Parathyroid adenoma (tissue), 2 donors: ENCODE results near the gene NUAK1.

ENCODE experiments used
- H2AFZ ChIP-seq: fragments of 300-600 bp; sonication (generic); one replicate; pipeline ENCODE4 v1.7.0; 2017; ENCODE audit warnings: antibody characterized with exemption, mild to moderate bottlenecking
- H3K27ac ChIP-seq: fragments of 300-600 bp; sonication (generic); one replicate; pipeline ENCODE4 v1.7.0; 2017
- H3K27me3 ChIP-seq: fragments of 300-600 bp; sonication (generic); one replicate; pipeline ENCODE4 v1.7.0; 2017; ENCODE audit warnings: low read length; ENCODE audit not compliant: control insufficient read depth, insufficient read depth
- H3K36me3 ChIP-seq: fragments of 300-600 bp; sonication (generic); one replicate; pipeline ENCODE4 v1.7.0; 2017; ENCODE audit warnings: low read length; ENCODE audit not compliant: control insufficient read depth, insufficient read depth
- H3K4me1 ChIP-seq: fragments of 300-600 bp; sonication (generic); one replicate; pipeline ENCODE4 v1.7.0; 2017; ENCODE audit warnings: control low read depth
- H3K4me2 ChIP-seq: fragments of 300-600 bp; sonication (generic); one replicate; pipeline ENCODE4 v1.7.0; 2017; ENCODE audit warnings: low read length
- H3K4me3 ChIP-seq: fragments of 300-600 bp; sonication (generic); one replicate; pipeline ENCODE4 v1.7.0; 2017; ENCODE audit warnings: low read depth, low read length
- H3K79me2 ChIP-seq: fragments of 300-600 bp; sonication (generic); one replicate; pipeline ENCODE4 v1.7.0; 2017; ENCODE audit warnings: control low read depth
- H3K9ac ChIP-seq: fragments of 300-600 bp; sonication (generic); one replicate; pipeline ENCODE4 v1.7.0; 2017; ENCODE audit warnings: mild to moderate bottlenecking
- H3K9me3 ChIP-seq: fragments of 300-600 bp; sonication (generic); one replicate; pipeline ENCODE4 v1.7.0; 2017; ENCODE audit warnings: low read length; ENCODE audit not compliant: control insufficient read depth
- TF ChIP-seq, protein P1 (sequence below): fragments of 300-600 bp; sonication (generic); IDR thresholded peaks from one replicate; pipeline ENCODE4 v1.7.0; 2017; ENCODE audit warnings: antibody characterized with exemption, mild to moderate bottlenecking
- donor health status: primary hyperparathyroidism.

Gene NUAK1

DNA sequence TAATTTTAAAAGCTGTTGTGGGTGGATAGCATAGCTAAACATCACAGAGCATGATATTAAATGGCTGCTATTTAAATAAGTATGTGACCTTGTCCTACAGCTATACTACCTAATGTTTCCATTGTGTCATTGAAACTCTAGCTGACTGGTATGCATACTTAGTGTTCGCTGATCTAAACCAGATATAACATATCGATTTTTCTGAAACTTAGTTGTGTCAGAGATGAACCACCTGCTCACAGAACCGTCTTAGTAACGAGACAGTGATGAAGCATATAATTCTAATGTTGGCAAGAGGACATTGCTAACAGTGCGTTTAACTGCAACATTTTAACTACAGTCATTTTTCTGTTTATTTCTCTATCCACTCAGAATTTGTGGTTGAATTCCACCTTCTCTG, 36.1 kb upstream of the NUAK1 start:
- Histone ChIP-seq H3K4me3 (no peak overlapping the region), H3K36me3 (no peaks in the 10 kb centered on the region), H3K79me2 (no peaks in the 10 kb centered on the region), H3K9me3 (no peaks in the 10 kb centered on the region), H3K4me2 (peak overlapping the region; percentile 9), H3K9ac (no peak overlapping the region), H3K27me3 (no peaks in the 10 kb centered on the region), H3K27ac (no peak overlapping the region), H2AFZ (peak overlapping the region; percentile 39), H3K4me1 (peaks cover 42% of the 10 kb centered on the region)
- TF ChIP-seq, protein P1, sequence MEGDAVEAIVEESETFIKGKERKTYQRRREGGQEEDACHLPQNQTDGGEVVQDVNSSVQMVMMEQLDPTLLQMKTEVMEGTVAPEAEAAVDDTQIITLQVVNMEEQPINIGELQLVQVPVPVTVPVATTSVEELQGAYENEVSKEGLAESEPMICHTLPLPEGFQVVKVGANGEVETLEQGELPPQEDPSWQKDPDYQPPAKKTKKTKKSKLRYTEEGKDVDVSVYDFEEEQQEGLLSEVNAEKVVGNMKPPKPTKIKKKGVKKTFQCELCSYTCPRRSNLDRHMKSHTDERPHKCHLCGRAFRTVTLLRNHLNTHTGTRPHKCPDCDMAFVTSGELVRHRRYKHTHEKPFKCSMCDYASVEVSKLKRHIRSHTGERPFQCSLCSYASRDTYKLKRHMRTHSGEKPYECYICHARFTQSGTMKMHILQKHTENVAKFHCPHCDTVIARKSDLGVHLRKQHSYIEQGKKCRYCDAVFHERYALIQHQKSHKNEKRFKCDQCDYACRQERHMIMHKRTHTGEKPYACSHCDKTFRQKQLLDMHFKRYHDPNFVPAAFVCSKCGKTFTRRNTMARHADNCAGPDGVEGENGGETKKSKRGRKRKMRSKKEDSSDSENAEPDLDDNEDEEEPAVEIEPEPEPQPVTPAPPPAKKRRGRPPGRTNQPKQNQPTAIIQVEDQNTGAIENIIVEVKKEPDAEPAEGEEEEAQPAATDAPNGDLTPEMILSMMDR, result no peak

DNA sequence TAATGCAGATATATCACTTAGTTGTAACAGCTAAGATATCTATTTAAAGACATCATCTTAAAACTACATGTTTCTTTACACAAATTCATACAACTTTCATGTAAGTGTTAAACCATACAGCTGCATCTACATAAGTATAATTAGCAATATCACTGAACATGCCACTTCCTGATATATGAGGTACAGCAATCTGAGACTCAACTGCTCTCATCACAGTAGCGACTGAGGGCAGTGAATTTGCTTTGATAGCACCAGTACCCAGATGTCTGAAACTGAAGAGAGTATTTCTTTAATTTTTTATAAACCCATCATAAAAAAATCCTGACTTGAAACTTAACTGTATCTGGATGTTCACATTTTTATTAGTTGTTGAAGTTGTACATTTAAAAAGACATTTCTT, 34.7 kb upstream of the NUAK1 start:
- no peaks in the 10 kb centered on the region for H3K36me3 ChIP-seq
- H3K9ac ChIP-seq, result no peak overlapping the region
- H2AFZ ChIP-seq, result no peak overlapping the region
- H3K4me3 ChIP-seq, result no peak overlapping the region
- TF ChIP-seq, protein P1, result no peak
- H3K27ac ChIP-seq, result no peak overlapping the region
- no peaks in the 10 kb centered on the region for H3K27me3 ChIP-seq
- H3K4me1 ChIP-seq, result peaks cover 27% of the 10 kb centered on the region
- H3K4me2 ChIP-seq, result no peak overlapping the region
- H3K79me2 ChIP-seq, result no peaks in the 10 kb centered on the region
- H3K9me3 ChIP-seq, result no peaks in the 10 kb centered on the region

DNA sequence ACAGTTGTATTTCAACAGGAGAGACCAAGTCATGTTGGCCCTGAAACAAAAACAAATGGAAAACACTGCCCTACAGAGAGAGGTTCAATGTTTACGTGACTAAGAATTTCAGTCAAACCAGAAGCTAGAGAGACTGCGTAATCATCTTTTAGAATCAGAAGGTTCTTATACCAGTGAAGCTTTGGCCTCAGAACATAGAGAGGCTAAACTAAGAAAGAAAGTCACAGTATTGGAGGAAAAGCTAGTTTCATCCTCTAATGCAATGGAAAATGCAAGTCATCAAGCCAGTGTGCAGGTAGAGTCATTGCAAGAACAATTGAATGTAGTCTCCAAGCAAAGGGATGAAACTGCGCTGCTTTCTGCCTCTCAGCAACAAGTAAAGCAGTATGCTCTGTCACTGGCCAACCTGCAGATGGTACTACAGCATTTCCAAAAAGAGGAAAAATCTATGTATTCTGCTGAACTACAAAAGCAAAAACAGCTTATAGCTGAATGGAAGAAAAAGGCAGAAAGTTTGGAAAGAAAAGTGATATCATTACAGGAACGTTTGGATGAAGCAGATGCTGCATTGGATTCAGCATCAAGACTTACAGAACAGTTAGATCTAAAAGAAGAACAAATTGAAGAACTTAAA, 32.5 kb upstream of the NUAK1 start:
- H2AFZ ChIP-seq, result peak overlapping the region; percentile 45
- TF ChIP-seq, protein P1, result peak; percentile 59
- no peak overlapping the region for H3K4me2 ChIP-seq
- no peaks in the 10 kb centered on the region for H3K27me3 ChIP-seq
- H3K4me1 ChIP-seq, result peaks cover 15% of the 10 kb centered on the region
- H3K9ac ChIP-seq, result no peak overlapping the region
- no peak overlapping the region for H3K4me3 ChIP-seq
- H3K36me3 ChIP-seq, result no peaks in the 10 kb centered on the region
- H3K27ac ChIP-seq, result peak overlapping the region; percentile 51
- H3K79me2 ChIP-seq, result no peaks in the 10 kb centered on the region
- no peaks in the 10 kb centered on the region for H3K9me3 ChIP-seq

DNA sequence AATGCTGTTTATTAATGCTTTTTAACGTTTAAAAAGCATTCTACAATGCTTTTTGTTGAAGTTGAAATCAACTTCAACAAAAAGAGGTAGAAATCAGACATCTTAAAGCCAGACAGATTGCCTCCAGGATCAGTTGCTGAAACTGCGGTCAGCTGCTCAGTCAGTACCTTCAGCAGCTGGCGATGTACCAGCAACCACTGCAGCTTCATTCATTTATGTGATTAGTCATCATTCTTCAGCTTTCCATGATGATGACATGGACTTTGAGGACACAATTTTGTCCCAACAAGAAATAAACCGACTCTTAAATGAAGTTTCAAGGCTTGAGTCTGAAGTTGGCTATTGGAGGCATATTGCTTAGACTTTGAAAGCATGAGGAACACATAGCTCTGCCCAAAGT, 31.5 kb upstream of the NUAK1 start:
- no peak overlapping the region for H3K4me3 ChIP-seq
- no peaks in the 10 kb centered on the region for H3K79me2 ChIP-seq
- H2AFZ ChIP-seq, result no peak overlapping the region
- no peak overlapping the region for H3K27ac ChIP-seq
- H3K36me3 ChIP-seq, result no peaks in the 10 kb centered on the region
- TF ChIP-seq, protein P1, result no peak
- H3K9me3 ChIP-seq, result no peaks in the 10 kb centered on the region
- no peaks in the 10 kb centered on the region for H3K27me3 ChIP-seq
- H3K4me1 ChIP-seq, result peaks cover 15% of the 10 kb centered on the region
- H3K9ac ChIP-seq, result no peak overlapping the region
- H3K4me2 ChIP-seq, result no peak overlapping the region

DNA sequence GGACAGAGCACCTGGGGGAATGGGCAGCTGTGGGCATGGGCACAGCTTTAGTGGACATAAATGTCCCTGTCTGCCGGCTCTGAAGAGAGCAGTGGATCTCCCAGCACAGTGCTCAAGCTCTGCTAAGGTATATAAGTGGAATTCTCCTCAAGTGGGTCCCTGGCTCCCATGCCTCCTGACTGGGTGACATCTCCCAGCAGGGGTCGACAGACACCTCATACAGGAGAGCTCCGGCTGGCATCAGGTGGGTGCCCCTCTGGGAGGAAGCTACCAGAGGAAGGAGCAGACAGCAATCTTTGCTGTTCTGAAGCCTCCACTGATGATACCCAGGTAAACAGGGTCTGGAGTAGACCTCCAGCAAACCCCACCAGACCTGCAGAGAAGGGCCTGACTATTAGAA, 25.0 kb upstream of the NUAK1 start:
- TF ChIP-seq, protein P1, result no peak
- Histone ChIP-seq H3K4me2 (no peak overlapping the region), H3K9ac (no peak overlapping the region), H3K4me1 (no peaks in the 10 kb centered on the region), H3K27me3 (no peaks in the 10 kb centered on the region), H2AFZ (no peak overlapping the region), H3K36me3 (no peaks in the 10 kb centered on the region), H3K4me3 (no peak overlapping the region), H3K27ac (no peak overlapping the region), H3K9me3 (no peaks in the 10 kb centered on the region), H3K79me2 (no peaks in the 10 kb centered on the region)
